OCI-LY3 (cell line): ENCODE data around the gene PICALM.

Experiments
- EZH2phosphoT487 ChIP-seq: fragments of 200-600 bp; shearing (Covaris generic); IDR thresholded peaks from 2 replicates; pipeline ENCODE4 v1.6.1; 2018; ENCODE audit warnings: antibody characterized with exemption, mixed run types, low read depth
- TF ChIP-seq, protein P1 (sequence below): fragments of 200-600, 300-600 bp; sonication (generic); IDR thresholded peaks from 2 replicates; pipeline ENCODE4 v1.5.1; 2014; ENCODE audit warnings: antibody characterized with exemption, low read length, low read depth

DNA sequence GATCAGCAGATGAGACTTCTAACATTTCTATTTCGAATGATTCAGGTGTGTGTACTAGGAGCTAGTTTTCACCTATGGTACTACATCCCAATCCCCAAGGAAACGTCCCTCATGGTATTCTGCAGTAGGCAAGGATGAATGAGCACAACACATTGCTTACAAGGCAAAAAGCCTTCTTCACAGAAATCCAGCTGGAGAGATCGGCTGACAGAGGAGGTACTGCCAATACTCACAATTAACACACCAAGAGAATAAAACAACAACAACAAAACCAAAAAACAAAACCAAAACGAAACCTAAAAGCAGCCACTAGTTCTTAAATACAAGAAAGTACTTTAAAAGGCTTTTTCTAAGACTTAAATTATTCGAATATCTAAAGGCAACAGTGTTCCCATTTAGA, 101.4 kb downstream of the PICALM start:
- TF ChIP-seq, protein P1, sequence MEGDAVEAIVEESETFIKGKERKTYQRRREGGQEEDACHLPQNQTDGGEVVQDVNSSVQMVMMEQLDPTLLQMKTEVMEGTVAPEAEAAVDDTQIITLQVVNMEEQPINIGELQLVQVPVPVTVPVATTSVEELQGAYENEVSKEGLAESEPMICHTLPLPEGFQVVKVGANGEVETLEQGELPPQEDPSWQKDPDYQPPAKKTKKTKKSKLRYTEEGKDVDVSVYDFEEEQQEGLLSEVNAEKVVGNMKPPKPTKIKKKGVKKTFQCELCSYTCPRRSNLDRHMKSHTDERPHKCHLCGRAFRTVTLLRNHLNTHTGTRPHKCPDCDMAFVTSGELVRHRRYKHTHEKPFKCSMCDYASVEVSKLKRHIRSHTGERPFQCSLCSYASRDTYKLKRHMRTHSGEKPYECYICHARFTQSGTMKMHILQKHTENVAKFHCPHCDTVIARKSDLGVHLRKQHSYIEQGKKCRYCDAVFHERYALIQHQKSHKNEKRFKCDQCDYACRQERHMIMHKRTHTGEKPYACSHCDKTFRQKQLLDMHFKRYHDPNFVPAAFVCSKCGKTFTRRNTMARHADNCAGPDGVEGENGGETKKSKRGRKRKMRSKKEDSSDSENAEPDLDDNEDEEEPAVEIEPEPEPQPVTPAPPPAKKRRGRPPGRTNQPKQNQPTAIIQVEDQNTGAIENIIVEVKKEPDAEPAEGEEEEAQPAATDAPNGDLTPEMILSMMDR: no peak
- TF ChIP-seq EZH2phosphoT487: no peak
